Esophagus muscularis mucosa (tissue), 4 donors: ENCODE results near the gene FBXO28. TPM values are rescaled to one million over a fixed set of nuclear protein-coding genes. Genes with fewer than 3 reads are reported as not detected.
A peak's percentile ranks its signal among the peaks of the same experiment; 100 is the strongest.

Experiments used
- DNase-seq: peaks from one replicate; pipeline ENCODE4 v3.0.0-alpha.2; 2017; ENCODE audit errors: extremely low spot score
- H3K27ac ChIP-seq, 4 donors: fragments of 200-600 bp; sonication (generic); replicated peaks in 1 of 4; 1 replicate in 3 of 4; 2 replicates in 1 of 4; pipeline ENCODE4 v1.5.1; 2016 to 2019; ENCODE audit warnings: mild to moderate bottlenecking in 1 of 4
- H3K27me3 ChIP-seq, 4 donors: fragments of 200-600 bp; sonication (generic); one replicate each; pipeline versions ENCODE4 v1.5.1 to v1.6.0; 2016 to 2019
- H3K36me3 ChIP-seq, 4 donors: fragments of 200-600 bp; sonication (generic); one replicate each; pipeline ENCODE4 v1.5.1; 2016 to 2019
- H3K4me1 ChIP-seq, 4 donors: fragments of 200-600 bp; sonication (generic); one replicate each; pipeline ENCODE4 v1.5.1; 2016 to 2019
- H3K4me3 ChIP-seq, 4 donors: fragments of 200-600 bp; sonication (generic); 1 replicate in 2 of 4; 2 replicates in 2 of 4; pipeline ENCODE4 v1.5.1; 2016 to 2019; ENCODE audit warnings: mild to moderate bottlenecking in 4 of 4, moderate library complexity in 1 of 4
- H3K9me3 ChIP-seq, 4 donors: fragments of 200-600 bp; sonication (generic); 1 replicate in 3 of 4; 2 replicates in 1 of 4; pipeline ENCODE4 v1.5.1; 2016 to 2019
- EP300 ChIP-seq: sonication (generic); formaldehyde crosslinking; IDR thresholded peaks from one replicate; pipeline ENCODE4 v1.6.1; 2017; ENCODE audit warnings: antibody characterized with exemption
- POLR2A ChIP-seq: fragments of 450-650 bp; IDR thresholded peaks from one replicate; pipeline ENCODE4 v1.6.1; 2017; ENCODE audit warnings: antibody characterized with exemption, moderate library complexity, mild to moderate bottlenecking, low read depth
- POLR2AphosphoS5 ChIP-seq, 2 donors: sonication (generic); formaldehyde crosslinking; IDR thresholded peaks; one replicate each; pipeline ENCODE4 v1.6.1; 2017; ENCODE audit warnings: antibody characterized with exemption in 2 of 2
- WGBS: methylation state at CpG from one replicate; pipeline ENCODE4 v1.1.5; 2018; 5-methylcytosine and 5-hydroxymethylcytosine counted together
- intact Hi-C: fragments of 100-400 bp; cut with DNase I; formaldehyde crosslinking; loops from one replicate; pipeline ENCODE4 v1.15.1; 2023
- total RNA-seq, 4 donors: library from RNA; depleted of rRNA; stranded (reverse); fragments of >200 nt; gene quantifications; one replicate each; pipeline versions ENCODE4 v1.1.0 to v1.2.1, GENCODE V29; 2016
- TF ChIP-seq, protein P1 (sequence below), 3 experiments: fragments of 200-600 bp in 2 of 3; fragments of 450-650 bp in 1 of 3; sonication (generic) in 2 of 3; IDR thresholded peaks; one replicate each; pipeline ENCODE4 v1.5.1; 2017 to 2019; ENCODE audit warnings: antibody characterized with exemption in 3 of 3, mild to moderate bottlenecking in 2 of 3, moderate library complexity in 1 of 3

Gene FBXO28
- total RNA-seq, 4 donors from 2014 or later, result 23.1 to 29.8 (median 26.3) TPM

DNA sequence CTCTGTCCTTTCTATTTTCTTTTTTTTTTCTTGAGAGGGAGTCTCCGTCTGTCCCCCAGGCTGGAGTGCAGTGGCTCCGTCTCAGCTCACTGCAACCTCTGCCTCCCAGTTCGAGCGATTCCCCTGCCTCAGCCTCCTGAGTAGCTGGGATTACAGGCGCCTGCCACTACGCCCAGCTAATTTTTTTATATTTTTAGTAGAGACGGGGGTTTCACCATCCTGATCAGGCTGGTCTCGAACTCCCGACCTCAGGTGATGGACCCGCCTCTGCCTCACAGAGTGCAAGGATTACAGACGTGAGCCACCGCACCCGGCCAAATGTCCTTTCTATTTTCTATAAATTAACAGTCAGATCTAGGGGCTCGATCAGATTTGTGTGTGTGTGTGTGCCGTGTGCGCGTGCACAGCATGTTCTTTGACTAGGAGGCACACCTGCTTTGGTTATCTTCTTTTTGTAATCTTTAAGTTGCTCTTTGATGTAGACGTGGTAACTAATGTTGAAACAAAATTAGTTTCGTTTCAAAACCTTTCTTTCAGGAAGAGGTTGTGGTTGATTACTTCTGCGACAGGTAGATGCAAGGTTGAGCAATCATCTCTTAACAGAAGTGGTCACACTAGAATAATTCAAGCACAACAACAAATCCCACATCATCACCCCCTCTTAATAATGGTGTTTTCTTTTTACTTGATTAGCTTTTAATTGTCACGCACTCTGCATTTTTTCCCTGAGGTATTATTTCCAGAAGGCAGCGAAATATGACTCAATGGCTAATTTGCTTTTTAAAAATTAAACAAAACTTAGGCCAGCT is 68.3 kb downstream of the FBXO28 start:
- WGBS, result 70% methylated on average over 22 of the region's 22 CpGs
- Histone ChIP-seq H3K4me3 (peak overlapping the region; percentile 87 to 97 (median 93)), H3K9me3 (no peaks in the 10 kb centered on the region), H3K27me3 (no peaks in the 10 kb centered on the region), H3K4me1 (peaks cover 24 to 43% (median 41%) of the 10 kb centered on the region in 4 donors), H3K36me3 (peaks cover 0 to 7% (median 0%) of the 10 kb centered on the region in 4 donors), H3K27ac (peak overlapping the region; percentile 98 to 99 (median 98))
- TF ChIP-seq EP300 (no peak), POLR2A (no peak), POLR2AphosphoS5 (IDR thresholded peaks at IDR 0.05) (no peak)
- TF ChIP-seq, protein P1, sequence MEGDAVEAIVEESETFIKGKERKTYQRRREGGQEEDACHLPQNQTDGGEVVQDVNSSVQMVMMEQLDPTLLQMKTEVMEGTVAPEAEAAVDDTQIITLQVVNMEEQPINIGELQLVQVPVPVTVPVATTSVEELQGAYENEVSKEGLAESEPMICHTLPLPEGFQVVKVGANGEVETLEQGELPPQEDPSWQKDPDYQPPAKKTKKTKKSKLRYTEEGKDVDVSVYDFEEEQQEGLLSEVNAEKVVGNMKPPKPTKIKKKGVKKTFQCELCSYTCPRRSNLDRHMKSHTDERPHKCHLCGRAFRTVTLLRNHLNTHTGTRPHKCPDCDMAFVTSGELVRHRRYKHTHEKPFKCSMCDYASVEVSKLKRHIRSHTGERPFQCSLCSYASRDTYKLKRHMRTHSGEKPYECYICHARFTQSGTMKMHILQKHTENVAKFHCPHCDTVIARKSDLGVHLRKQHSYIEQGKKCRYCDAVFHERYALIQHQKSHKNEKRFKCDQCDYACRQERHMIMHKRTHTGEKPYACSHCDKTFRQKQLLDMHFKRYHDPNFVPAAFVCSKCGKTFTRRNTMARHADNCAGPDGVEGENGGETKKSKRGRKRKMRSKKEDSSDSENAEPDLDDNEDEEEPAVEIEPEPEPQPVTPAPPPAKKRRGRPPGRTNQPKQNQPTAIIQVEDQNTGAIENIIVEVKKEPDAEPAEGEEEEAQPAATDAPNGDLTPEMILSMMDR (IDR thresholded peaks at IDR 0.05), result no peak
- intact Hi-C loops, result loop anchor here (5.0 to 10.0 kb wide), 2 partner anchors 40 to 67 kb away; partner anchors contain the start of gene FBXO28
- no peak for DNase-seq

GRCh38 chr1:224182866-224183590 is 69.1 kb downstream of the FBXO28 start, which contains the start of gene DEGS1:
DEGS1 (plus strand) TSS chr1:224183240; CDS start chr1:224183337, 97 bp downstream.
- Histone ChIP-seq H3K36me3 (peaks cover 0 to 7% (median 0%) of the 10 kb centered on the region in 4 donors), H3K4me3 (peak within 1 kb of the TSS; percentile 87 to 97 (median 93)), H3K9me3 (no peaks in the 10 kb centered on the region), H3K27ac (peak within 1 kb of the TSS; percentile 98 to 99 (median 98)), H3K27me3 (no peaks in the 10 kb centered on the region), H3K4me1 (peaks cover 24 to 47% (median 47%) of the 10 kb centered on the region in 4 donors)
- WGBS, result under 1% methylated on average over 27 of the region's 94 CpGs
- DNase-seq, result peak; percentile 94
- TF ChIP-seq EP300 (no peak), POLR2A (peak; percentile 56), POLR2AphosphoS5 (IDR thresholded peaks at IDR 0.05) (peak; percentile 89 to 96)
- TF ChIP-seq, protein P1 (IDR thresholded peaks at IDR 0.05), result peak in 2 of 3 experiments; percentile 4 to 8
- intact Hi-C loops, result loop anchor here (5.0 to 10.0 kb wide), 2 partner anchors 39 to 68 kb away; partner anchors contain the start of gene FBXO28

DNA sequence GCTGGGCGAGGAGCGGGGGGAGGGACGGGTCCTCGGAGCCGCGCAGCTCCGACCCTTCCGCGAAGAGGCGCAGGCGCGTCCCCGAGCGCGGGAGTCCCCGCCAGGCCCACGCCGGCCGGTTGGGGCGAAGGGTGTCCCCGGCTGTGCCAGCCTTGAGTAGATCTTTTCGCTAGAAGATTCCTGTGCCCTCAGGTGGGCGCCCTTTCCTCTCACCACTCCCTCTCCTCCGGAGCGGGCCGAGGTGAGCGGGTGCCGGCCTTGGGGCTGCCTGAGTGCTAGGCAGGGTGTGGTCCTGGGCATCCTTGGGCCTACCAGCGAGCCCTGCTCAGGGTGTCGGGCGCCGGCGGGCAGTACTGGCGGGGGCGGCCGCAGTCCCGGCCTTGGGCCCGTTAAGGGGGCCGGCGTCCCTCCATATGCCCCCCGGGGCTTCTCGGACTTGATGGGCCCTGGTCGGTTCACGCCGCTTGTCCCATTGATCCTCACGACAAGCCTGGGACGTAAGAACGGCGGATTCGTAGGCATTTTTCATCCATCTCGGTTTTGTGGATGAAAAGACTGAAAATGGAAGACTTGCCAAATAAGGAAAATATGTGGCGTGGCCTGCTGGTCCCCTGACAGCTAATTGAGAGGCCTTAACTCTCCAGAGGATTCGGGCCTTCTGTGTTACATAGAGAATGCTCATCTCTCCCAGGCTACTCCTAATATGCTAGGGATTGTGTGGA is 69.8 kb downstream of the FBXO28 start:
- peak overlapping the region; percentile 87 to 97 (median 93) for H3K4me3 ChIP-seq
- no peaks in the 10 kb centered on the region for H3K9me3 ChIP-seq
- peaks cover 0 to 7% (median 0%) of the 10 kb centered on the region in 4 donors for H3K36me3 ChIP-seq
- intact Hi-C loops, result loop anchor here (5.0 to 10.0 kb wide), 2 partner anchors 39 to 69 kb away; partner anchors contain the start of gene FBXO28
- DNase-seq, result no peak
- WGBS, result 0% methylated on average over 15 of the region's 53 CpGs
- no peak for TF ChIP-seq POLR2AphosphoS5 (IDR thresholded peaks at IDR 0.05)
- no peak for TF ChIP-seq EP300
- TF ChIP-seq, protein P1 (IDR thresholded peaks at IDR 0.05), result no peak
- TF ChIP-seq POLR2A, result no peak
- peaks cover 24 to 48% (median 47%) of the 10 kb centered on the region in 4 donors for H3K4me1 ChIP-seq
- H3K27ac ChIP-seq, result peak overlapping the region; percentile 98 to 99 (median 98)
- H3K27me3 ChIP-seq, result no peaks in the 10 kb centered on the region

DNA sequence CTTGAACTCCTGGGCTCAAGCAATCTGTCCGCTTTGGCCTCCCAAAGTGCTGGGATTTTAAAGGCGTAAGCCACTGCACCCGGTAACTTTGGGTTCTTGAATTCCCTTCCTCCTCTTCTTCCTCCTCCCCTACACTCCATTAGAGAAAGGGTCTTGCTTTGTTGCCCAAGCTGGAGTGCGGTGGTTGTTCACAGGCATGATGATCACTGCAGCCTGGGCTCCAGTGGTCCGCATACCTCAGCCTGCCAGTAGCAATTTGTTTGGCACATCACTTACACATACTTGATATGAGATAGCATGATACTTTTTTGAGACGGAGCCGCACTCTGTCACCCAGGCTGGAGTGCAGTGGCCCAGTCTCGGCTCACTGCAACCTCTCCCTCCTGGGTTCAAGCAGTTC is 71.3 kb downstream of the FBXO28 start:
- TF ChIP-seq EP300, result no peak
- TF ChIP-seq POLR2AphosphoS5 (IDR thresholded peaks at IDR 0.05), result no peak
- TF ChIP-seq POLR2A, result no peak
- TF ChIP-seq, protein P1 (IDR thresholded peaks at IDR 0.05), result no peak
- H3K27me3 ChIP-seq, result no peaks in the 10 kb centered on the region
- intact Hi-C loops, result loop anchor here (10.0 kb wide), 1 partner anchor 70 kb away; the partner anchor contains the start of gene FBXO28
- H3K4me1 ChIP-seq, result peaks cover 24 to 53% (median 49%) of the 10 kb centered on the region in 4 donors
- H3K9me3 ChIP-seq, result no peaks in the 10 kb centered on the region
- peak overlapping the region in 2 of 4 donors; percentile 37 to 98 for H3K27ac ChIP-seq
- H3K36me3 ChIP-seq, result peaks cover 0 to 15% (median 6%) of the 10 kb centered on the region in 4 donors
- WGBS, result 83% methylated on average over 8 of the region's 8 CpGs
- DNase-seq, result no peak
- H3K4me3 ChIP-seq, result no peak overlapping the region
